Retinal pigment epithelial cell (primary cell): ENCODE results near the gene MEPCE.

Source experiments
- DNase-seq: peaks from one replicate; pipeline ENCODE4 v3.0.0-alpha.2; 2010; ENCODE audit warnings: low read depth
- H3K4me3 ChIP-seq: 2 replicates; pipeline ENCODE4 v1.5.1; 2011; ENCODE audit warnings: mild to moderate bottlenecking, low read length, control low read depth, moderate library complexity
- CTCF ChIP-seq: conservative IDR thresholded peaks from 2 replicates; pipeline ENCODE4 v1.5.1; 2011; ENCODE audit warnings: low read depth, low read length, control low read depth, inconsistent platforms

The MEPCE gene

GRCh38 chr7:100431286-100431735 is 1.7 kb downstream of the MEPCE start:
- no peak overlapping the region for H3K4me3 ChIP-seq
- no peak for DNase-seq
- no peak for TF ChIP-seq CTCF

- no peak for TF ChIP-seq CTCF
- H3K4me3 ChIP-seq = no peak overlapping the region
- DNase-seq = no peak
These were observed 2.4 kb downstream of the MEPCE start for GRCh38 chr7:100432053-100432452.

- DNase-seq = no peak
- H3K4me3 ChIP-seq = no peak overlapping the region
- no peak for TF ChIP-seq CTCF
These were observed 3.1 kb downstream of the MEPCE start for GRCh38 chr7:100432621-100433275.

GRCh38 chr7:100433276-100433591 is 3.6 kb downstream of the MEPCE start:
- no peak overlapping the region for H3K4me3 ChIP-seq
- no peak for DNase-seq
- no peak for TF ChIP-seq CTCF

GRCh38 chr7:100433592-100434296 is 4.1 kb downstream of the MEPCE start:
- no peak overlapping the region for H3K4me3 ChIP-seq
- DNase-seq = no peak
- TF ChIP-seq CTCF = no peak

GRCh38 chr7:100434297-100435144 is 4.9 kb downstream of the MEPCE start:
- no peak for DNase-seq
- peak overlapping the region; percentile 83 for H3K4me3 ChIP-seq
- TF ChIP-seq CTCF = no peak
